H1 (cell line): ENCODE measurements around the gene INO80. TPM values are rescaled to one million over a fixed set of nuclear protein-coding genes. Genes with fewer than 3 reads are reported as not detected.

ENCODE experiments used
- ASH2L ChIP-seq: fragments of 200-600, 300-600 bp; sonication (generic); IDR thresholded peaks from one replicate; pipeline ENCODE4 v1.7.1; 2017; ENCODE audit warnings: low read length
- CTCF ChIP-seq, 3 experiments: IDR thresholded peaks; 1 replicate in 2 of 3; 2 replicates in 1 of 3; pipeline versions ENCODE4 v1.5.1 to v1.6.1; 2011; ENCODE audit warnings: low read length in 3 of 3, mild to moderate bottlenecking in 3 of 3, inconsistent platforms in 2 of 3, low read depth in 1 of 3, moderate library complexity in 1 of 3; ENCODE audit not compliant: insufficient read depth in 1 of 3; ENCODE audit errors: control extremely low read depth in 1 of 3
- TAF1 ChIP-seq: IDR thresholded peaks from 2 replicates; pipeline ENCODE4 v1.6.1; 2011; ENCODE audit warnings: mild to moderate bottlenecking, low read depth, low read length
- polyA plus RNA-seq, 7 experiments: library from polyadenylated mRNA; depleted of rRNA in 3 of 7; stranded (reverse) in 5 of 7; unstranded in 2 of 7; fragments of >200 nt in 5 of 7; fragments of 200-250 nt in 2 of 7; gene quantifications; 1 replicate in 5 of 7; 2 replicates in 1 of 7; 4 replicates in 1 of 7; pipeline versions ENCODE4 v1.2.1 to v1.2.3, GENCODE V29; 2011 to 2013; ENCODE audit warnings: missing spikeins in 2 of 7, mixed read lengths in 2 of 7
- total RNA-seq: library from RNA; stranded (reverse); fragmentation: NEBNext Ultra II Directional; extraction: Animal tissue kit (Norgen Biotek cat#: 25700); gene quantifications from 2 replicates; pipeline ENCODE4 v1.2.1, GENCODE V29; 2021

INO80 gene
- total and polyA plus RNA-seq, 2 of the 8 experiments (the other 6 are each of a cell fraction or from before 2014, with no cell fraction given), result 4.3 to 24.5 TPM

DNA sequence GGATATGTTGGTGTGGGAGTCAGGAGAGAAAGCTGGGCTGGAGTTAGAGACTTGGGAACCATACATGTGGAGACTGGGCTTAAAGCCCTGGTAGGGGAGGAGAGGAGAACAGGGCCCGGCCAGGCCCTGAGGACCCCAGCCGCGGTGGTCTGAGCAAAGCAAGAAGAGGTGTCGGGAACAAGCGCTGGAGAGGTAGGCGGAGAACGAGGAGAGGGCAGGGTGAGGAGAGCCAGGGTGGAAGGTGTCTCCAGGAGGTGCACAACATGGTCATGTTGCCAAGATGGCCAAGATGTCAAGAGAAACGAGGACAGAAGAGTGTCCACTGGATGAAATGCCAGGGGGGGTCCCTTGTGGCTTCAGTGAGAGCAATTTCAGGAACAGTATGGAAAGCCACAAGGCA lies 157.4 kb downstream of the INO80 start (continued):
- TF ChIP-seq CTCF (IDR thresholded peaks at IDR 0.05; ENCODE audit: control extremely low read depth in 1 of 3, insufficient read depth in 1 of 3, low read depth in 1 of 3, low read length in 3 of 3) (no peak), TAF1 (no peak), ASH2L (no peak)
